Stimulated activated CD4-positive, alpha-beta T cell treated with anti-CD3 and anti-CD28 coated beads, Interleukin-12 subunit alpha, Interleukin-12 subunit beta, amount 100 ng/mL, for 4 hours (primary cell): ENCODE results near the gene FARS2.
"Not testable (repeated sequence)": the region's sequence is repeated elsewhere in the genome, so short reads cannot be mapped to it uniquely, and the experiment has no call there.

Source experiments
- DNase-seq: peaks from one replicate; pipeline ENCODE4 v3.0.0-alpha.2; 2020

Gene FARS2

DNA sequence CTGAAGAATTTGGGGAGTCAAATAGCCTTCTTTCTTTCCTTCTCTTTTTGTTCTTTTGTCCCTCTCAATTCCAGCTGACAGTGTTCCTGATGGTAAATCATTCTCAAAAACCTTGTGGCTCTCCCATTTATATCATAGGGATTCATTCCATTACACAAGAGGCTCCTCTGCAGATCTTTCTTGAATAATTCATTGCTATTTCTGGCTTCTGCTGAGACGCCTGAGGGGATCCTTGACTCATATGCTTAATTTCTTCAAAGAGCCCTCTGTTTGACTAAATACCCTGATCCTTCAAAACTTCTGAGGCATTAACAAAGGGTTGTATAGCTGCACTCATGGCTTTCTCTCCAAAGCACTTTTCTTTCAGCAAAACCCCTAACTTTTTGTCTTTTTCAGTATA is 289.3 kb downstream of the FARS2 start:
- DNase-seq = no peak

DNA sequence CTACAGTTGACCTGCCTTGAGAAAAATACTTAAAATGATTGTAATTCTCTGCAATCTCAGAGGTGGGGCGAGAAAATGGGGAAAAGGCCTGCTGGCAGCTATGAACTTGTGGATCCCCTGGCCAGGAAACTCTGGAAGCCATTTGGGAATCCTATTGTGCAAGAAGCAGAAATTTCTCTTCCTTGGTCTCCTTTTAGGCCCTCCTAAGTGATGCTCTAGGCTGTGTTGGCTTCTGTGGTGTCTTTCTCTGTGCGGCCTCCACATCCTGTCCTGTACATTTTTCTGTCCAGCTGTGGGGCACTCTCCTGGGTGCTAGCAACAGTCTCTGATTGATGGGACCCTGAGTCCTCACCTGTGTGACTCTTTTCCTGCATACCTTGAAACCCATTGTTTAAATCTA is 290.9 kb downstream of the FARS2 start:
- no peak for DNase-seq

DNA sequence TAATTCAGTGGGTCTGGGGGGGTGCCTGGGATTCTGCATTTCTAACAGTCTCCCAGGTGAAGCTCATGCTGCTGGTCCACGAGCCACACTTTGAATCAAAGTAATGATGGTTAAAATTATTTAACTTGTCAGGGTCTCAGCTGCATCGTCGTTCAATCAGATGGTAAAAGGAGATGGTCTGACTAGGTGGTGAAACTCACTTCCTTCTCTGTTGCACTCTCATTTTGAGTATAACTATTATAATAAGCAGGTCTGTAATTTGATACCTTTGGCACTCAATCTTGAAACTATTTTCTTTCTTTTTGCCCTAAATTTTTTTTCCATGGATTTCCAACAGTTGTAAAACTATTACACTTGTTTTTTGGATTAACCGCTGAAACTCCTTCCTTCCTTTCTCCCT is 292.5 kb downstream of the FARS2 start:
- no peak for DNase-seq

DNA sequence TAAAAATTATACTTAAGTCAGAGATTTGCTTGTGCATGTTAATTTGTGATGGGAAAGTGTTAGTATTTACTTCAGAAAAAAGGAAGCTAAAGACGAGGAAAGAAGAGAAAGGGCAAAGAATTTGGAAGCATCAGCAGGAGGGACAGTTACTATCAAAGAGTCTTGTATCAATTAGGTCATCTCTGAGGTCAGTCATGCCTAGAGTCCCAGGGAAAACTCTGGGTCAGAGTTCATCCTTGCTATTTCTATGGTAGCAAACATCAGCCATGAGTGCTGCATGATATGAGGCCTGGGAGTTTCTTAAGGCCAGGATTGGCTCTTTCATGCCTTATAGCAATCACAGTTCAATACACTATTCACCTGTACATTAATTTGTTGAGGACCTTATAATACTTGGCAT is 292.9 kb downstream of the FARS2 start:
- DNase-seq = no peak

DNA sequence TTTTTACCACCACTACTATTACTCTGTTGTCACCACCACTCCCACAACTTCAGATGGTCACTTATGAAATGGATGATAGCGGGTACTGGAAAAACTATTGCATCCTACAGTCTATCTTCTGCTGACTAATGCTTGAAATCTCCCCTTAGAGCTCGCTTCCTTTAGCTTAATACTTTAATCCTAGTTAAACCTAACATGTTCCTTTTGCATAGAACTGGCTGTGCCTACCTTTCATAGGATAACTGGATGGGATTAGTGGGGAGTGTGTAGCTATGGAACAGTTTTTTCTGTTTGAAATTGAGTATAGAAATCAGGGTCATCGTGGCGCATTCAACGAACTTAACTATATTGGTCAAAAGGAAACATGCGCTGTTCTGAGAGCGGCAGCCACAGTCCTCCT is 294.7 kb downstream of the FARS2 start:
- DNase-seq = no peak

DNA sequence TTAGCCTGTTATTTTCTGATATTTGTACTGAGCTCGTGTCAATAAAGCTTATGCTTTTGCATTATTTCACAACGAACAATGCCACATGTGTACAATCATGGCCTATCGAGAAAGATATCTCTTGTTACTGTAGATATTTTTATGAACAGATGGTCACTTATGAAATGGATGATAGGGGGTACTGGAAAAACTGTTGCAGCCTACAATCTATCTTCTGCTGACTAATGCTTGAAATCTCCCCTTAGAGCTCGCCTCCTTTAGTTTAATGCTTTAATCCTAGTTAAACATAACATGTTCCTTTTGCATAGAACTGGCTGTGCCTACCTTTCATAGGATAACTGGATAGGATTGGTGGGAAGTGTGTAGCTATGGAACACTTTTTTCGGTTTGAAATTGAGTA is 296.2 kb downstream of the FARS2 start:
- no peak for DNase-seq

DNA sequence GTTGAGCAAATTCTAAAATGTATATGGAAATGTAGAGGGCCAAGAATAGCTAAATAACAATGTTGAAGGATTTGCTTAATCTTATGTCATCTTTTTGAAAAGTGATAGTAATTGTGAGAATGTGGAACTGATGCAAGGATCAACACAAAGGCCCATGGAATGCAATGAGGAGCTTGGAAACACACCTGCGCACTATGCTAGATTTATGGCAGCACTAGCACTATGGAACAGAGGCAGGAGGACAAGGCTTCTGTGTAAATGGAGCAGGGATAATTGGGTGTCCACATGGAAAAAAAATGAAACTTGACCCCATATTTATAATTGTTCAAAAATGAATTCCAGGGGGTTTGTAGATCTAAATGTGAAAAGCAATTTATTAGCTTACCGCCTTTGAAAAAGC is 298.3 kb downstream of the FARS2 start:
- DNase-seq = no peak

DNA sequence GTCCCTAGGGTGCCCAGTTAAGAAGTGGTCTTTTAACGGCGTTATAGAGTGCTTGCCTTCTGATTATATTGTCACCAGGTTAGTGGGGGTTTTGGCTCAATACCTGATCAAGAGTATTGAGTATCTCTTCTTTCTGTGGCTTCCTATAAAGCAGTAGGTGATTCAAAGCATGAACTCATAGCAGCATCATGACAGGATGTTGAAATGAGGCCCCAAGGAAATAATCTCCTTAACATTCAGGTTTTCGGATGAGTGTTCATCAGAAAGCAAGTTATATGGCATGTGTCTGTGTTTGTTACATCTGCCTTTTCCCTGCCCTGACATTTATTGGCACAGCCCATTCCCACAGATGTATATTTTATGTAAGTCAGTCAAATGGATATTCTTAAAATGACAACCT is 301.0 kb downstream of the FARS2 start:
- DNase-seq = no peak

DNA sequence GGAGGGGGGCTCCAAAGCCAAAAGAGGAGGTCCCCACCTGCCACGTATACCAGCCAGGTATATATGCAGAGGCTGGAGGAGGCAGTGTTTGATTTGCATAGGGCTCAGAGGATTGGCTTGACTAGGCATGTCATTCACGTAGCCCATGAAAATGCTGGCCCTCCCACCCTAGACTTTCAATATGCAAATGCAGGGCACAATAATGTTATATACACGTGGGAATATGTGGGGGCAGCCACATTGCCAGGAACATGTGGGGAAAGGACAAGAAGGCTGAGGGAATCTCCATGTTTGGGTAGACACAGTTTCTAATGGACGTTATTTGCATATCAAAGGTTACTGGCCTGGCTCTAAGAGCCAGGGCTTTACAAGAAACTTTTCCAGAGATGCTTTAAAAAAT is 301.8 kb downstream of the FARS2 start:
- no peak for DNase-seq

DNA sequence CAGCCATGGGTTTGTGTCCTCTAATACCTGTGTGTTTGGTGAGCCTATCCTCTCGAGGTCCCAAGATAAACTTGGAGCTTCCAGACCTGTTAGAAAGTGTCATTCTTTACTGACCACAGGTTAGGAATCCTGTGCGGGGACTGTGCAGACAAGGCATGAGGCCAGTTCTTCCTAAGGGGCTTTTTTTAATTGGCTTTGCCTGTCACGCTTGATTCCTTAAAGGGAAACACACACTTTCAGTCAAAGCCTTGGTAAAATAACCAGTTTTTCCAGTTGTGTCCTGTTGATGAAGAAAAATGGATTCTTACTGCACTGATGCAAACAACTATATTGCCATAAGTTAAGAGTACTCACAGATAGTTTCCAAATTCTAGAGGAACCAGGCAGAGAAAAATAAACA is 303.4 kb downstream of the FARS2 start:
- DNase-seq = not testable (repeated sequence)

DNA sequence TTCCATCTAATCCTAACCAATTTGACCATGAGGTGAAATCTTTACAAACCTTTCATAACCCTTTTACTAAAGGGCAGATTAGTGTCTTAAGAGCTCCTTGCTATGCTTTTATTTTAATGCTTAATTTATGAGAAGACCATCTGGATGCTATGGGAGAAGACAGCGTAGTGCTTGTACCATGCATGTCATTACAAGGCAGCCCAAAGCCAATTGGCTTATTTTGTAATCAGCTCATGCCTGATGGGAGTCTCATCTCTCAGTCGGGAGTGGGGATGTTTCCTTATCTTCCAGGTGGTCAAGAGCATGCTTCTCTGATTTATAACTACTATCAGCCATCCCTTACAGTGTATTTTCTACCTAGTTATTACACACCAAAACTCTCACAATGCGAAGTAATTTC is 304.7 kb downstream of the FARS2 start:
- DNase-seq = no peak

DNA sequence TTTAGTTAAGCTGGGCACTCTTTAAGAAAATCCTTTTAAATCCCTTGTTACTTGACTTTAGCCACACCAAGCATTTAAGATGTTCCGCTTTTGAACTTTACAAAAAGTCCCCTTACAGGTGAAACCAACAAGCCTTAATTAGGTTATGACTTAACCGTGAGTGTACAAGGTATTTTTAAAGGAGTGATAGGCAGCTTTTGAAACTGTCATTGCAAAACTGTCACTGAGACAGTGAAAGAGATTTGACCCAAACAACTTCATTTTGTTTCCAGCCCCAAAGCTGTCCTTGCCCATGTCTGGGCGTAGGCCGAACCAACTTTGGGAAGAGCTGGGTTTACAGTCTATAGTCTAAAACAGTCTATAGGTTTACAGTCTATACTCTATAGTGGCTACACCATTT is 305.4 kb downstream of the FARS2 start:
- no peak for DNase-seq

DNA sequence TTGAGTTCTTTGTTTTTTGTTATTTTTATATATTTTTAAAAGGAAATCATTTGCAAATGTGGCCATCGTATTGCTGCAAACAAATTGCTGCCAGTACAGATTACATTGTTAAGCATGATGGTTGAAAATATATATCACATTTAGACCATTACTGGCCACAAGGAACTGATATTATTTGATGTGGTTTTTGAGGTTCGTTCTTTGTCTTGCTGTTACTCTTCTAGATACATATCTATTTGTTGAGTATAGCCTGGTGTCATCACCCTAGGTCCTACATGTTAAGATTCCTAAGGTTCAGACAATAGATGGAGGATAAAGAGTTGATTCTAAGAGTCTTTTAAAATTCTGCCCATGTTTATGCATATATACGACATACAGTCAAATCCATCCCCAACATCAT is 306.0 kb downstream of the FARS2 start:
- DNase-seq = no peak

DNA sequence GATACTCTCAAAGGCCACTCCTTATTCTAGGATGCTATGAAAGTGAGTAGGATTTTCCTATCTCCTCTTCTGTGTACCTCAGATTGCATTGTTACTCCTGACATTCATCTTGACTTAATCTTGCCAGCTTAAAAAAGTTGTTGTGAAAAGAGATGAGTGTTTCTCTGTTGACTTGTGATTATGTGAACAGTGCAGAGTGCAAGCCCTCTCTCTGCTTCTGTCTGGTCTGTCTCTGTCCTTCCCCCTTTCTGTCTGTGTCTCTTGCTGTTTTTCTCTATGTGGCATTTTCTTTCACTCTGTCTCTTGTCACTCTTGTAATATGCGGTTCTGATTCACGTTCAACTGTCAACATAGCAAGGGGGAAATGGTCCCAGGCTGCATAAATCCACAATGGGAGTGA is 306.6 kb downstream of the FARS2 start:
- no peak for DNase-seq

DNA sequence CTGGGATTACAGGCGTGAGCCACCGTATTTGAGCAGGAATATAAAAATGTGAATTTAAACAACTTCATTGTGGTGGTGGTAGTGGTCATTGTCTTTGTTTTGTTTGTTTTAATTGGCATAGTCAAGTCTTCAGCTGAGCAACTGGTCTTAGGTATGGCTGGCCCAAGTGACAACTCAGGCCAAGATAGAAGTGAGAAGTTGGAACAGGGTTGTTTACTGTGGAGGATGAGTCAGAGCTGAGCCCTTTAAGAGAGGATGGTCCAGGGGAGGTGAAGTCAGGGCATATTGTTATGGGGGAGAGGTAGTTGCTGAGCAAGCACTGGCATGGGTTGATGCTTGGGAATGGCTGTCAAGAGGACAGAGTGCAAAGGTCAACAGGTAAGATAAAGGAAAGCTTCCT is 308.2 kb downstream of the FARS2 start:
- no peak for DNase-seq

DNA sequence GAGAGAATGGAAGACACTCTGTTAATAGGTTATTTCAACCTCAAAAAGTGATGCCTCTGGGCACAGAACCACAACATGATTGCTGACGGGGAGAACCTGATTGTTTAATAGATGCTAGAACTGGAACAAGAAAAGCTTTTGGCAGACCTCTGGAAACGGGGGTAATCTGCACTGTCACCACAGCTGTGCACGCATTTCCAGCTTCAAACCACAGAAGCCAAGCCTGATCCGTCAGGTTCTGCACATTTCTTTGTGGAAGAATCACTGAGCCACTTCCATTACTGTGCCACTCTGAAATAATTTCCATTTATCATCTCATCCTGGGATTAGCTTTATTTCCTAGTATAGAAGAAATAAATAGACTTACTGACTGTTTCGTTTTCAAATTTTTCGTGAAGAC is 309.3 kb downstream of the FARS2 start:
- DNase-seq = no peak

DNA sequence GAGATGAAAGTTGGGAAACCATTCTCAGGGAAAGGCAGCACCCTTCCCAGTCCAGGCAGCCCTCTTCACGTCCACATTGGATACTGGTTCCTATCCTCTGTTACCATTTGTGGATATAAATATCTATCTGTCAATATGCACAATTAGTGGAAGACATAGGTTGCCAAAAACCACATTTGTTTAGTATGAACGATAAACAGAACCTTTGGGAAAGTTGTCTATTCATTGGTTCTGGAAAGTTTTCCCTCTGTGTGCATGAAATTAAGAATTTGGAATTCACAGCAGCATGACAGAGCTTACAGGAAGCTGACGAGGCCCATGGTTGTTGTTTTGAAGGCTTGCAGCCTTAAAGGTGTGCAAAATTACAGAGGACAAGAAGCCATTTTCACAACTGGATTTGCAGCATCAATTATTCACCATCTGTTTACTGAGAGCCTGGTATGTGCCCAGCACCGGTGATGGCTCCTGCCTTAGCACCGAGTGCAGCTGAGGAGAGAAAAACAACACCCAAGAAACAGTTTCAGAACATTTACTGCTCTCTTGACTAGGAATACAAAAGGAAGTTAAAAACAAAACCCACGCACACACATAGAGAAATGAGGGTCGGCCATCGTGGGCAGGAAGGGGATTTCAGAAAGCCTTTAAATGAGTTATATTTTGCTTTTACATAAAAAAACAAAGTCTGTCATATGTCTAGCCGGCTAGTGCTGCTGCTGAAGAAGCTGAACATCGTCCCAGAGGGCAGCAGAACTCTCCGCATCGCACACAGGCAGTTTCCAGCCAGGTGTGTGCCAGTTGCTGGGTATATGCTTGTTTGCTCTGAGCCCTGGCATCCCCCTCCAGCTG is 319.6 kb downstream of the FARS2 start:
- no peak for DNase-seq

DNA sequence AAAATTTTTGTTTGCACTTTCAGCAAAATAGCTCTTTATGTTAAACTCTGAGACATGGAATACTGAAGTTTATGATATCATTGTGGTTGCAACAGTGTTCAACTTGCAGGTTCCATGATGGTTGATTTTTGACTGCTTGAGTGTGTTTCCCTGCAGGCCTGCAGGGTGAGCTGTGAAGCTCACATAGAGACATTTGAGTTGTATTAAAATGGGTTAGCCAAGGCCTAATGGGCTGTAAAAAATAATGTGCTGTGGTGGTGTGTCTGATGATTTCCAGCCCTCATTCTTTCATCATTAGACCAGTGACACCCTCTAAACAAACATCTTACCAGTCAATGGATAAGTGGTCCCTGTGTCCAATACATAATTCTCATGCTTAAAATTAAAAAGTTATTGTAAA is 321.4 kb downstream of the FARS2 start:
- DNase-seq = no peak

DNA sequence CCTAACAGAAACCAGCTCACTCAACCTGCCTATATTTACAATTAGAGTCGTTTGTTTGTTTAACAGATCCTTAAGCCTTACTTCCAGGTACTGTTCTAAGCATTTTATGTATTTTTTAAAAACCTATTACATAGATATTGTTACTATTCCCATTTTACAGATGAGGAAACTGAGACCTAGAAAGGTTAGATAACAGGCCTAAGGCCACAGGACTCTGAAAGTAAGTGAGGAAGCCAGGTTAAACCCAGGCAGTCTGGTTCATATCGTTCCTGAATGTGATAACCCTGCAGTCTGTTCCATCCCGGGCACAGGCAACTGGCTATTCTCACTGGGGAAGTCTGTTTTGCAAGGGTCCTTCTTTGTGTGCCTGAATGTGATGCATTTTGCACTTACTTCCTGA is 322.2 kb downstream of the FARS2 start:
- DNase-seq = no peak

DNA sequence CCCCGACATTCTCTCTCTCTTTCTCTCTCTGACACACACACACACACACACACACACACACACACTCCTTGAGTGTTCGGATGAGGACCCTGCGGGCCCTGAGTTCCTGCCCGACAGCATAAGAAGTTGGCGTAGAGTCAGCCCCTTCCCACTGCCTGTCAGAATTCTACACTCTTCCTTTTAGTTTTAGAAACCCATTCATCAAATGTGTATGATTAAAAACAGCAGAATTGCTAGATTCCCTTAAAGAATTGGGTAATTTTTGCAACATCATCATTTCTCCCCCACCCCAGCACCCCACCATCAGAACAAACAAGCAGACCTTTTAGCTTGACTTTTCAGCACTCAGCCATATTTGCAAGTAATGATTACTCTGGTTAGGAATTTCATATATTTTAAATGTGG is 322.8 kb downstream of the FARS2 start:
- DNase-seq = no peak

DNA sequence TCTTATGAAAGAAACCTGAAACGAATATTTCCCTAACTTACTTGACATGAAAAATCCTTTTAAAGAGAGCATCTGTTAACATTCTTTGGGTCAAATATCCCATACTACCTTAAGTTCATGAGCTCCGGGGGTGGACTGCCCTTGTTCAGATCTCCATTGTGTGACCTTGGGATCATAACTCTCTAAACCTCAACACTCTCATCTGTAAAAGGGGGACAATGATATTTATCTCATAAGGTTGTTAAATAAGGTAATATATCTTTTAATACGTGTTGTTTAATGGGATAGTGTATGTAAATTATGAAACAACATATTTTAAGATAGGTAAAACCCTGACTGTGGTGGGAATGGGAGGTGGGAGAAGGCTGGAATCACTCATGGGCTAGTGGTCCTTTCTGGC is 326.3 kb downstream of the FARS2 start:
- DNase-seq = no peak

DNA sequence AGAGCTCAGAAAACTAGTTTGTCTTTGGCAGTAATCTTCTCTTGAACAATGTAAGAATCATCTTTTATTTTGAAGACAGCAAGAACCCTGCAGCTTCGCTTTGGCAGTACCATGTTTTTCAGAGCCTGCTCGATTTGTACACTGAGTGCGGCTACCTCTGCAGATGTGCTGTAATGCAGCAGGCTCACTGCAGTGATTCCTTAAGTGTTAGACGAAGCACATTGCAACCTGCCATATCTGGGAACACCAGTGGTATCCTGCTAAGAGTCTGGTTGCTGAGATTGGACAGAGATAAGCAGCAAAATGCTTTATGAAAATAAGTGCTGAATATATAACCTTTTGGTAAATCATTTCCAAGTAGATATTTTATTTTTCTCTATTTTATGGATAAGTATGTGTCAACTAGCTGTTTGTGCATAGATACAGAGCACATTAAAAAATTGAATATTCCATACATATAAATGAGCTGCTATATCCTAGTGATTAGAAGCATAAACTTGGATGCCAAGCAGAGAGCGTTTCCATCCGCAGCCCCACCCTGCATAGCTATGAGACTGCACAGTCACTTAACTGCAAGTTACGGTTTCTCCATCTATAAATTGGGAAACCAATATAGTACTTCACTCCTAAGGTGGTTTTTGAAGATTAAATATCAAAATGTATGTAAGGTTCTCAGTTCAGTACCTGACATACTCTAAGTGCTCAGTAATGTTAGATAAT is 328.3 kb downstream of the FARS2 start:
- DNase-seq = no peak

DNA sequence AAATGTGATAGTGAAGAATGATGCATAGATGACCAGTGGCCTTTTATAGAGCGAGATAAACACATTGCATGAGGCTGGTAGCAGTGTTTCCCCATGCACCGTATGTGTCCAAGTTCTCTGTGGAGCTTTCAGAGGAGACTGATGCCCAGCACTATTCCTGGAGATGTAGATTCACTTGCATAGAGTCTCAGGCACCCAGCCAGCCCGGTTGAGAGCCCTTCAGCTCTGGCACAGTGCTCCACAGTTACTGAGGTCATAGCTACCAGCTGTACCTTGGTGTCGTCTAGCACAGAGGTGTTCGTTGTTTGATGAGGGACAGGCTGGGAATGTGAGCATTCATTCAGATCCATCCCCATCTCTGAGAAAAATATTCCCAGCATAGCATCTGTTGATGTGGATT is 328.9 kb downstream of the FARS2 start:
- no peak for DNase-seq

DNA sequence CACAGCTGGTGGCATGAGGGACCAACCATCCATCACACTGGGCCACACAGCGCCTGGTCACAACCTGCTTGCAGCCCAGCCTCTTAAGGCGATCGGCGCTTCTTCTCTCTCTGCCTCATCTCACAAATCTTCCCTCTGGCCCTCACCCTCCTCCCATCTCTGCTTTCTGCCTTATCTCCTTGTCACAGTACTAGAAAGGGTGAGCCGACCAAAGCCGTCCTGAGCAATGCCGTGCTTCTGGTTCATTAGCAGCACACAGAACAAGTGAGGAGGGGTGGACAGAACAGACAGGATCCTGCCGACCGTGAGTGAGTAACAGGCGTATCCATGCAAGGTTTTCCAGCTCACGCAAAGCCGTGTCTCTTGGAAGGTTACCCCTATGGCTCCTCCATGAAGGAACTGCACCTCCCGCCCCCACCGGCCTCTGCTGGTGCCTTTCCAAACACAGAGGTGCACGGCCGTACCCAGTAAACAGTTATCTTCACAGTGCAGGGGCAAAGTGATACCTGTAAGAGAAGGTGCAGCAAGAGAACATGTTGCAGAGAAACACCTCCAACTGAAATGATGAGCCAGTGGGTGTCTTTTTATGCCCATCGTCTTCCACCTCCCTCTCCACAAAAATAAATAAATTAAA is 331.7 kb downstream of the FARS2 start:
- DNase-seq = no peak
